ENCODE results near the gene CEP43. TPM values are rescaled to one million over a fixed set of nuclear protein-coding genes. Genes with fewer than 3 reads are reported as not detected.

CEP43 gene, protein sequence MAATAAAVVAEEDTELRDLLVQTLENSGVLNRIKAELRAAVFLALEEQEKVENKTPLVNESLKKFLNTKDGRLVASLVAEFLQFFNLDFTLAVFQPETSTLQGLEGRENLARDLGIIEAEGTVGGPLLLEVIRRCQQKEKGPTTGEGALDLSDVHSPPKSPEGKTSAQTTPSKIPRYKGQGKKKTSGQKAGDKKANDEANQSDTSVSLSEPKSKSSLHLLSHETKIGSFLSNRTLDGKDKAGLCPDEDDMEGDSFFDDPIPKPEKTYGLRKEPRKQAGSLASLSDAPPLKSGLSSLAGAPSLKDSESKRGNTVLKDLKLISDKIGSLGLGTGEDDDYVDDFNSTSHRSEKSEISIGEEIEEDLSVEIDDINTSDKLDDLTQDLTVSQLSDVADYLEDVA
- total RNA-seq (ENCODE audit: low replicate concordance) = 49.3 and 78.0 TPM in 2 replicates

DNA sequence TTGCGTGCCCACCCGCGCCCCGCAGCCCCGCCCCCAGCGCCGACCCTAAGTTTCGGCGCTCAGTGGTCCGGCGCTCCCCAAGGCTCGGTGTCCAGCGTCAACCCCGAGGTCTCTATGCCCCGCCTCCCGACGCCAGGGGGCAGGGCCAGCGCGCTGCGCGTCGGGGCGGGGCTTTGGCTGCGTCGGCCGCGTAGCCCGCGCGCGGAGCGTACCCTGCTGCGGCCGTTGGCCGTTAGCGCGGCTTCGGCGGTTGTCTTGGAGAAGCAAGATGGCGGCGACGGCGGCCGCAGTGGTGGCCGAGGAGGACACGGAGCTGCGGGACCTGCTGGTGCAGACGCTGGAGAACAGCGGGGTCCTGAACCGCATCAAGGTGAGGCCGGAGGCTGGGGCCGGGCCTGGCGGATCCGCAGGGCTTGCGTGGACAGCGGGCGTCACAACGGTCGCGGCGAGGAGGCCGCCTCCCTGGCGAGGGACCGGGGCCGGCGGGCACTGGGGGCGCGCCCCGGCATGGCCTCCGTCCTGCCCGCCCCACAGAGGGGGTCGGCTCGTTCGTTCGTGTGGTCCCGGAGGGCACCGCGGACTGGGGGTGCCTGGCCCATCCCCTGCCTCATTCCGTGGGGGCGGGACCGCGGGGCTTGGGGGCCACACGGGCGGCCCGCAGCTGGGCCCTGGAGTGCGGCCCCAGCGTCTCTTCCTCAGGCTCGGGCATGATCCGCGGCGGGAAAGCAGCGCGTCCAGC is at the start of gene CEP43:
Gene CEP43, plus strand, starts transcription at position 253 of the 739 bp plus-strand sequence. Its CDS starts 16 bp downstream, at position 269.
- H3K9me3 Mint-ChIP-seq = peaks cover 15% of the 10 kb centered on the region
- H3K4me3 Mint-ChIP-seq = peak within 1 kb of the TSS; percentile 93
- H3K36me3 Mint-ChIP-seq = peaks cover 42% of the 10 kb centered on the region
- DNase-seq (ENCODE audit: low spot score) = peak; percentile 99
- TF ChIP-seq, protein P1, sequence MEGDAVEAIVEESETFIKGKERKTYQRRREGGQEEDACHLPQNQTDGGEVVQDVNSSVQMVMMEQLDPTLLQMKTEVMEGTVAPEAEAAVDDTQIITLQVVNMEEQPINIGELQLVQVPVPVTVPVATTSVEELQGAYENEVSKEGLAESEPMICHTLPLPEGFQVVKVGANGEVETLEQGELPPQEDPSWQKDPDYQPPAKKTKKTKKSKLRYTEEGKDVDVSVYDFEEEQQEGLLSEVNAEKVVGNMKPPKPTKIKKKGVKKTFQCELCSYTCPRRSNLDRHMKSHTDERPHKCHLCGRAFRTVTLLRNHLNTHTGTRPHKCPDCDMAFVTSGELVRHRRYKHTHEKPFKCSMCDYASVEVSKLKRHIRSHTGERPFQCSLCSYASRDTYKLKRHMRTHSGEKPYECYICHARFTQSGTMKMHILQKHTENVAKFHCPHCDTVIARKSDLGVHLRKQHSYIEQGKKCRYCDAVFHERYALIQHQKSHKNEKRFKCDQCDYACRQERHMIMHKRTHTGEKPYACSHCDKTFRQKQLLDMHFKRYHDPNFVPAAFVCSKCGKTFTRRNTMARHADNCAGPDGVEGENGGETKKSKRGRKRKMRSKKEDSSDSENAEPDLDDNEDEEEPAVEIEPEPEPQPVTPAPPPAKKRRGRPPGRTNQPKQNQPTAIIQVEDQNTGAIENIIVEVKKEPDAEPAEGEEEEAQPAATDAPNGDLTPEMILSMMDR (IDR thresholded peaks at IDR 0.05) = no peak
- no peak for TF ChIP-seq EZH2 (IDR thresholded peaks at IDR 0.05)
- TF ChIP-seq EZH2phosphoT487 (IDR thresholded peaks at IDR 0.05) = no peak
- no peak within 1 kb of the TSS for H3K27ac Mint-ChIP-seq
- Histone ChIP-seq H3K27ac (no peak within 1 kb of the TSS), H3K4me1 (peaks cover 27% of the 10 kb centered on the region), H3F3A (ENCODE audit: low read depth) (peaks cover 7% of the 10 kb centered on the region), H3K4me2 (peak within 1 kb of the TSS; percentile 99), H3K36me3 (peaks cover 9% of the 10 kb centered on the region), H2AFZ (replicated peaks) (peak within 1 kb of the TSS; percentile 72), H3K27me3 (no peaks in the 10 kb centered on the region), H3K4me3 (peak within 1 kb of the TSS; percentile 91), H3K9me3 (ENCODE audit: low read depth) (no peaks in the 10 kb centered on the region), H4K20me1 (ENCODE audit: low read depth) (peaks cover 24% of the 10 kb centered on the region), H3K9ac (peak within 1 kb of the TSS; percentile 65), H3K79me2 (ENCODE audit: low read depth) (peaks cover 93% of the 10 kb centered on the region)
- H3K4me1 Mint-ChIP-seq = peaks cover 26% of the 10 kb centered on the region
- H3K27me3 Mint-ChIP-seq (ENCODE audit: insufficient read depth, low read depth) = no peaks in the 10 kb centered on the region

DNA sequence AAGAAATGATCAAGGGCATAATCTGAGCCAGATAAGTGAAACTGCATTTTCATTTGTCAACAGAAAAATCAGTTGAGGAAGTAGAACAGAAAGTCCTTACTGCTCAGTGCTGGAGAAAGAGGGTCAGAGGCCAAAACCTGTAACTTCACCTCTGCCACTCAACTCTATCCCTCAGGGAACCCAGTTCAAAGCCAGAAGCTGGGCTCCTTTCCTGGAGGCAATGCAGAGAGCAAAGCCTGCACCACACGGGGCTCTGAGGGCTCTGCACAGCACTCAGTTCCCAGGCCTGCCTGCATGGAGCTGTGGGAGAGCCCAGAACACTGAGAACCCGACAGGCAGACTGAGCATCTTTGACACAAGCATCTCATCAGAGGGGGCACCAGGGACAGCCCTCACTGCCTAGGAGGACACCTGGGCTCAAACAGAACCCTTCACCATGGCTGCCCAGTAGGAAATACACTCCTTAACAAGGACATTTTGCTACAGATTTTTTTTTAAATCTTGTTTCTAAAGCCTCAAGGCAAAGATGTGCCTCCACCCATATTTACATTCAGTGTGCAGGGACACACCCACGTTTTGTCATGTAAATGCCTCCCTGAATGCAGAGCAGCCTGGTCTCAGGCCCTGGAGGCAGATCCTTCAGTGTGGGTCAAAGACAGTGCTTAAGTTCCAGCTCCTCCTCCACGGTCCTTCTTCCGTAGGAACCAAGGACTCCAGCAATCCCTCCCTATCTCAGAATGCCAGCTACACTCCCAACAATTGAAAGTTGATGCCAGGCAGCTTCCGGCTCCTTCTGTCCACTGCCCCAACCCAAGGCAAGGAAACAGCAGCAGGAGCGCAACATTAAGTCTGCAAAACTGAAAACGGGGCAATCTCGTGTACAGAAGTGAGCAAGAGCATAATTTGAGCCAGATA is 49.4 kb upstream of the CEP43 start:
- Mint-ChIP-seq H3K4me3 (no peak overlapping the region), H3K36me3 (peaks cover 28% of the 10 kb centered on the region), H3K27me3 (ENCODE audit: insufficient read depth, low read depth) (peaks cover 7% of the 10 kb centered on the region), H3K27ac (peak overlapping the region; percentile 82), H3K9me3 (no peaks in the 10 kb centered on the region), H3K4me1 (peaks cover 30% of the 10 kb centered on the region)
- H3K27ac ChIP-seq = no peak overlapping the region
- no peak overlapping the region for H3K9ac ChIP-seq
- H3K36me3 ChIP-seq = no peaks in the 10 kb centered on the region
- no peak overlapping the region for H2AFZ ChIP-seq (replicated peaks)
- no peaks in the 10 kb centered on the region for H3K9me3 ChIP-seq (ENCODE audit: low read depth)
- no peak for DNase-seq (ENCODE audit: low spot score)
- H3K4me3 ChIP-seq = no peak overlapping the region
- no peak for TF ChIP-seq EZH2 (IDR thresholded peaks at IDR 0.05)
- H3K4me1 ChIP-seq = no peaks in the 10 kb centered on the region
- no peak overlapping the region for H3K4me2 ChIP-seq
- no peaks in the 10 kb centered on the region for H3K27me3 ChIP-seq
- peaks cover 11% of the 10 kb centered on the region for H4K20me1 ChIP-seq (ENCODE audit: low read depth)
- H3K79me2 ChIP-seq (ENCODE audit: low read depth) = no peaks in the 10 kb centered on the region
- H3F3A ChIP-seq (ENCODE audit: low read depth) = no peaks in the 10 kb centered on the region

DNA sequence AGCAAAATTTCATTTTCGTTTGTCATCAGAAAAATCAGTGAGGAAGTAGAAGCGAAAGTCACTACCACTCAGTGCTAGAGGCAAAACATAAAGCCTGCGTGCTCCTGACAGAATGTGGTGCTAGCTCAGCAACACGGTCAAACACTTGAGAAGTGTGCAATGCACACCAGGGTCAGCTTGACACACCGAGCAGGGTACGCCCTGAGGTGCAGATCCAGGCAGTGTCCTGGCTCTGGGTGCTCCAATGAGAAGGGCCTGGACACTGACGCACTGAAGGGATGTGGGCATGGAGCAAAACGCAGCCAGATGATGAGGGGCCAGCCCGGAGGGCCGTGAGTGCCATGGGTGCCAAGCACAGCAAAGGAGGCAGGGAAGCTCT is 48.8 kb upstream of the CEP43 start:
- H3K4me2 ChIP-seq = no peak overlapping the region
- TF ChIP-seq, protein P1 (IDR thresholded peaks at IDR 0.05) = no peak
- TF ChIP-seq EZH2 (IDR thresholded peaks at IDR 0.05) (no peak), EZH2phosphoT487 (IDR thresholded peaks at IDR 0.05) (no peak)

More for the DNA sequence above, 48.8 kb upstream of the CEP43 start:
- Mint-ChIP-seq H3K9me3 (peaks cover 4% of the 10 kb centered on the region), H3K27me3 (ENCODE audit: insufficient read depth, low read depth) (peaks cover 13% of the 10 kb centered on the region), H3K4me3 (no peak overlapping the region), H3K4me1 (peaks cover 36% of the 10 kb centered on the region), H3K27ac (no peak overlapping the region), H3K36me3 (peaks cover 30% of the 10 kb centered on the region)
- no peaks in the 10 kb centered on the region for H3F3A ChIP-seq (ENCODE audit: low read depth)
- no peaks in the 10 kb centered on the region for H3K4me1 ChIP-seq
- H2AFZ ChIP-seq (replicated peaks) = no peak overlapping the region
- H3K27ac ChIP-seq = no peak overlapping the region
- no peaks in the 10 kb centered on the region for H3K36me3 ChIP-seq
- no peaks in the 10 kb centered on the region for H3K9me3 ChIP-seq (ENCODE audit: low read depth)
- peaks cover 4% of the 10 kb centered on the region for H3K27me3 ChIP-seq
- no peak for DNase-seq (ENCODE audit: low spot score)
- no peak overlapping the region for H3K9ac ChIP-seq
- H3K4me3 ChIP-seq = no peak overlapping the region
- peaks cover 1% of the 10 kb centered on the region for H3K79me2 ChIP-seq (ENCODE audit: low read depth)
- peaks cover 11% of the 10 kb centered on the region for H4K20me1 ChIP-seq (ENCODE audit: low read depth)

Data from neural progenitor cell (in vitro differentiated cells).